Measurements from ENCODE around the gene TRHDE.

DNA sequence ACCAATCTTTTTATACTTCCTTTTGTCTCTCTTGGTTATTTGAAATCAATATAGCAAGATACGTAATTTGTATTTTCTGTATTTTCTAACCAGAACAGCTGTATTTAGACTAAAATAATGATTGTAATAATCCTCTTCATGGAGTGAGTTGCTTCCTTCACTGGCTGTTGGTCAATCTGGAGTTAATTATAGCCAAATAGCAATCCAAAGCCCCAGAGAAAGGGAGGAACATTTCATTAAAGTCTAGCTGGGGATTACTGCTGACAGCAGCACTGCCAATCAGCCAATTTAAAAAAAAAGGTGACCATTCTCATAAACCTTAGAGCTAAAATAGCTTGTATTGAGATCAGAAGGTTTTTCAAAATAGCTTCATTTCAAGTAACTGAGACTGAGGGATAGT, 118.0 kb downstream of the TRHDE start:
- TF ChIP-seq EZH2 (IDR thresholded peaks at IDR 0.05; ENCODE audit: borderline replicate concordance, insufficient read depth, low read length, poor library complexity, severe bottlenecking) = no peak
- TF ChIP-seq, protein P1, sequence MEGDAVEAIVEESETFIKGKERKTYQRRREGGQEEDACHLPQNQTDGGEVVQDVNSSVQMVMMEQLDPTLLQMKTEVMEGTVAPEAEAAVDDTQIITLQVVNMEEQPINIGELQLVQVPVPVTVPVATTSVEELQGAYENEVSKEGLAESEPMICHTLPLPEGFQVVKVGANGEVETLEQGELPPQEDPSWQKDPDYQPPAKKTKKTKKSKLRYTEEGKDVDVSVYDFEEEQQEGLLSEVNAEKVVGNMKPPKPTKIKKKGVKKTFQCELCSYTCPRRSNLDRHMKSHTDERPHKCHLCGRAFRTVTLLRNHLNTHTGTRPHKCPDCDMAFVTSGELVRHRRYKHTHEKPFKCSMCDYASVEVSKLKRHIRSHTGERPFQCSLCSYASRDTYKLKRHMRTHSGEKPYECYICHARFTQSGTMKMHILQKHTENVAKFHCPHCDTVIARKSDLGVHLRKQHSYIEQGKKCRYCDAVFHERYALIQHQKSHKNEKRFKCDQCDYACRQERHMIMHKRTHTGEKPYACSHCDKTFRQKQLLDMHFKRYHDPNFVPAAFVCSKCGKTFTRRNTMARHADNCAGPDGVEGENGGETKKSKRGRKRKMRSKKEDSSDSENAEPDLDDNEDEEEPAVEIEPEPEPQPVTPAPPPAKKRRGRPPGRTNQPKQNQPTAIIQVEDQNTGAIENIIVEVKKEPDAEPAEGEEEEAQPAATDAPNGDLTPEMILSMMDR (IDR thresholded peaks at IDR 0.05; ENCODE audit: poor library complexity, severe bottlenecking) = no peak
- TF ChIP-seq, protein P2, sequence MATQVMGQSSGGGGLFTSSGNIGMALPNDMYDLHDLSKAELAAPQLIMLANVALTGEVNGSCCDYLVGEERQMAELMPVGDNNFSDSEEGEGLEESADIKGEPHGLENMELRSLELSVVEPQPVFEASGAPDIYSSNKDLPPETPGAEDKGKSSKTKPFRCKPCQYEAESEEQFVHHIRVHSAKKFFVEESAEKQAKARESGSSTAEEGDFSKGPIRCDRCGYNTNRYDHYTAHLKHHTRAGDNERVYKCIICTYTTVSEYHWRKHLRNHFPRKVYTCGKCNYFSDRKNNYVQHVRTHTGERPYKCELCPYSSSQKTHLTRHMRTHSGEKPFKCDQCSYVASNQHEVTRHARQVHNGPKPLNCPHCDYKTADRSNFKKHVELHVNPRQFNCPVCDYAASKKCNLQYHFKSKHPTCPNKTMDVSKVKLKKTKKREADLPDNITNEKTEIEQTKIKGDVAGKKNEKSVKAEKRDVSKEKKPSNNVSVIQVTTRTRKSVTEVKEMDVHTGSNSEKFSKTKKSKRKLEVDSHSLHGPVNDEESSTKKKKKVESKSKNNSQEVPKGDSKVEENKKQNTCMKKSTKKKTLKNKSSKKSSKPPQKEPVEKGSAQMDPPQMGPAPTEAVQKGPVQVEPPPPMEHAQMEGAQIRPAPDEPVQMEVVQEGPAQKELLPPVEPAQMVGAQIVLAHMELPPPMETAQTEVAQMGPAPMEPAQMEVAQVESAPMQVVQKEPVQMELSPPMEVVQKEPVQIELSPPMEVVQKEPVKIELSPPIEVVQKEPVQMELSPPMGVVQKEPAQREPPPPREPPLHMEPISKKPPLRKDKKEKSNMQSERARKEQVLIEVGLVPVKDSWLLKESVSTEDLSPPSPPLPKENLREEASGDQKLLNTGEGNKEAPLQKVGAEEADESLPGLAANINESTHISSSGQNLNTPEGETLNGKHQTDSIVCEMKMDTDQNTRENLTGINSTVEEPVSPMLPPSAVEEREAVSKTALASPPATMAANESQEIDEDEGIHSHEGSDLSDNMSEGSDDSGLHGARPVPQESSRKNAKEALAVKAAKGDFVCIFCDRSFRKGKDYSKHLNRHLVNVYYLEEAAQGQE (IDR thresholded peaks at IDR 0.05; ENCODE audit: borderline replicate concordance) = no peak
